GM23338 (cell line): Measurements from ENCODE around the gene THSD4. TPM values are rescaled to one million over a fixed set of nuclear protein-coding genes. Genes with fewer than 3 reads are reported as not detected.
A peak's percentile ranks its signal among the peaks of the same experiment; 100 is the strongest.

Experiments
- ATAC-seq: fragments of 200-7000 bp; cut with Tn5 transposase; 3 replicates; pipeline ENCODE4 v1.9.1; 2020
- DNase-seq: peaks from one replicate; pipeline ENCODE4 v3.0.0-alpha.2; 2015; ENCODE audit warnings: low spot score
- H2AFZ ChIP-seq: fragments of 200-600 bp; sonication (generic); 2 replicates; pipeline ENCODE4 v1.8.0; 2016; ENCODE audit warnings: antibody characterized with exemption, mild to moderate bottlenecking, moderate library complexity
- H3F3A ChIP-seq: fragments of 200-600 bp; sonication (generic); replicated peaks from 2 replicates; pipeline ENCODE4 v1.8.0; 2017; ENCODE audit warnings: antibody characterized with exemption, mixed run types, low read depth
- H3K27ac ChIP-seq: fragments of 200-600 bp; sonication (generic); 2 replicates; pipeline ENCODE4 v1.6.1; 2016; ENCODE audit warnings: low read depth
- H3K27me3 ChIP-seq: fragments of 200-600 bp; sonication (generic); 2 replicates; pipeline ENCODE4 v1.8.0; 2016; ENCODE audit warnings: mild to moderate bottlenecking, mixed run types, moderate library complexity; ENCODE audit not compliant: insufficient read depth
- H3K36me3 ChIP-seq: fragments of 200-600 bp; sonication (generic); 2 replicates; pipeline ENCODE4 v1.8.0; 2016; ENCODE audit warnings: mild to moderate bottlenecking; ENCODE audit not compliant: insufficient read depth
- H3K4me1 ChIP-seq: fragments of 200-600 bp; sonication (generic); 2 replicates; pipeline ENCODE4 v1.8.0; 2016; ENCODE audit warnings: mild to moderate bottlenecking, moderate library complexity; ENCODE audit not compliant: insufficient read depth
- H3K4me2 ChIP-seq: fragments of 200-600 bp; sonication (generic); 2 replicates; pipeline ENCODE4 v1.7.1; 2017; ENCODE audit warnings: mixed run types
- H3K4me3 ChIP-seq: fragments of 200-600 bp; sonication (generic); 2 replicates; pipeline ENCODE4 v1.6.1; 2016; ENCODE audit warnings: mixed run types
- H3K79me2 ChIP-seq: fragments of 200-600 bp; sonication (generic); replicated peaks from 2 replicates; pipeline ENCODE4 v1.8.0; 2017; ENCODE audit warnings: mild to moderate bottlenecking; ENCODE audit not compliant: insufficient read depth
- H3K9me2 ChIP-seq: fragments of 200-600 bp; sonication (generic); 2 replicates; pipeline ENCODE4 v1.8.0; 2017; ENCODE audit not compliant: insufficient read depth
- H4K20me1 ChIP-seq: fragments of 200-600 bp; sonication (generic); replicated peaks from 2 replicates; pipeline ENCODE4 v1.8.0; 2017; ENCODE audit warnings: mild to moderate bottlenecking; ENCODE audit not compliant: insufficient read depth
- H3K27ac Mint-ChIP-seq: 2 replicates; pipeline ENCODE4 v1.8.0; 2020; ENCODE audit warnings: inconsistent platforms, mild to moderate bottlenecking, moderate library complexity, mixed read lengths
- H3K27me3 Mint-ChIP-seq: 3 replicates; pipeline ENCODE4 v1.8.0; 2022; ENCODE audit warnings: low read depth, mild to moderate bottlenecking, moderate library complexity, mixed read lengths, inconsistent platforms; ENCODE audit not compliant: insufficient read depth, poor library complexity
- H3K36me3 Mint-ChIP-seq: 3 replicates; pipeline ENCODE4 v1.8.0; 2021; ENCODE audit warnings: low read depth, mild to moderate bottlenecking, inconsistent platforms, moderate library complexity, mixed read lengths
- H3K4me1 Mint-ChIP-seq: 3 replicates; pipeline ENCODE4 v1.8.0; 2020; ENCODE audit warnings: mild to moderate bottlenecking, inconsistent platforms, mixed read lengths
- H3K4me3 Mint-ChIP-seq: 3 replicates; pipeline ENCODE4 v1.8.0; 2021; ENCODE audit warnings: moderate library complexity, mild to moderate bottlenecking, inconsistent platforms, mixed read lengths
- H3K9me3 Mint-ChIP-seq: 3 replicates; pipeline ENCODE4 v1.8.0; 2020; ENCODE audit warnings: moderate library complexity, mild to moderate bottlenecking, inconsistent platforms, mixed read lengths
- CREB1 ChIP-seq: fragments of 250-450 bp; sonication (Bioruptor Pico); IDR thresholded peaks from 2 replicates; pipeline ENCODE4 v1.5.0; 2020; ENCODE audit warnings: low read depth, mild to moderate bottlenecking, moderate library complexity
- CTCF ChIP-seq, 2 experiments: fragments of 200-600 bp in 1 of 2; sonication (generic) in 1 of 2; conservative IDR thresholded peaks; 2 replicates each; pipeline versions ENCODE4 v1.5.1 to v1.6.1; 2016 to 2017; ENCODE audit warnings: antibody characterized with exemption in 2 of 2, low read depth in 2 of 2, mild to moderate bottlenecking in 2 of 2, moderate library complexity in 1 of 2
- ETS1 ChIP-seq: IDR thresholded peaks from 2 replicates; pipeline ENCODE4 v1.6.1; 2016; ENCODE audit warnings: antibody characterized with exemption
- EZH2 ChIP-seq: fragments of 200-600 bp; sonication (generic); IDR thresholded peaks from one replicate; pipeline ENCODE4 v1.8.0; 2017; ENCODE audit warnings: antibody characterized with exemption, mild to moderate bottlenecking, low read depth; ENCODE audit not compliant: unreplicated experiment
- EZH2phosphoT487 ChIP-seq: fragments of 200-600 bp; sonication (generic); IDR thresholded peaks from one replicate; pipeline ENCODE4 v1.8.1; 2018; ENCODE audit warnings: antibody characterized with exemption; ENCODE audit not compliant: unreplicated experiment
- JUNB ChIP-seq: IDR thresholded peaks from one replicate; pipeline ENCODE4 v1.6.1; 2016; ENCODE audit warnings: antibody characterized with exemption; ENCODE audit not compliant: unreplicated experiment
- NANOG ChIP-seq: IDR thresholded peaks from 2 replicates; pipeline ENCODE4 v1.6.1; 2016; ENCODE audit warnings: antibody characterized with exemption, borderline replicate concordance
- POLR2AphosphoS5 ChIP-seq: IDR thresholded peaks from 2 replicates; pipeline ENCODE4 v1.6.1; 2016; ENCODE audit warnings: antibody characterized with exemption, low read depth
- REST ChIP-seq: IDR thresholded peaks from one replicate; pipeline ENCODE4 v1.6.1; 2018; ENCODE audit warnings: antibody characterized with exemption; ENCODE audit not compliant: unreplicated experiment
- STAT1 ChIP-seq: IDR thresholded peaks from one replicate; pipeline ENCODE4 v1.6.1; 2016; ENCODE audit warnings: antibody characterized with exemption; ENCODE audit not compliant: unreplicated experiment
- ZNF114 ChIP-seq: fragments of 250-450 bp; sonication (Bioruptor Pico); IDR thresholded peaks from 2 replicates; pipeline ENCODE4 v1.5.0; 2020; ENCODE audit warnings: mild to moderate bottlenecking, moderate library complexity
- ZNF331 ChIP-seq: fragments of 250-450 bp; sonication (Bioruptor Pico); IDR thresholded peaks from 2 replicates; pipeline ENCODE4 v1.5.0; 2020; ENCODE audit warnings: low read depth, mild to moderate bottlenecking, moderate library complexity
- ZNF462 ChIP-seq: fragments of 250-450 bp; sonication (Bioruptor Pico); IDR thresholded peaks from 2 replicates; pipeline ENCODE4 v1.5.0; 2020; ENCODE audit warnings: mild to moderate bottlenecking, moderate library complexity
- polyA plus RNA-seq: library from polyadenylated mRNA; unstranded; fragments of >200 nt; fragmentation: Nextera tagmentation; extraction: Ambion mirVana; gene quantifications from 2 replicates; pipeline ENCODE4 v1.2.1, GENCODE V29; 2016
- total RNA-seq: library from RNA; depleted of rRNA; stranded (reverse); fragments of >200 nt; shearing (Covaris generic); gene quantifications from 2 replicates; pipeline ENCODE4 v1.2.3, GENCODE V29; 2014

THSD4 gene
- total and polyA plus RNA-seq, 2 experiments from 2014 or later, result 2.0 to 7.4 TPM

- Mint-ChIP-seq H3K4me3 (no peak overlapping the region), H3K4me1 (no peaks in the 10 kb centered on the region), H3K9me3 (peaks cover 20% of the 10 kb centered on the region), H3K27me3 (peaks cover 8% of the 10 kb centered on the region), H3K27ac (no peak overlapping the region), H3K36me3 (peaks cover 9% of the 10 kb centered on the region; the same call in 2 of the 3 replicates)
- no peak overlapping the region for H3K4me2 ChIP-seq
- H3F3A ChIP-seq, result no peaks in the 10 kb centered on the region
- no peak for TF ChIP-seq STAT1
- no peak for TF ChIP-seq CREB1 (CRISPR knock-in tag)
- TF ChIP-seq NANOG, result no peak
- no peak for TF ChIP-seq CTCF (conservative IDR thresholded peaks at IDR 0.05; ENCODE audit: low read depth in 2 of 2)
- no peak for TF ChIP-seq REST
- TF ChIP-seq EZH2, result no peak
- no peak for TF ChIP-seq ZNF462 (CRISPR knock-in tag)
- no peak for TF ChIP-seq ZNF114 (CRISPR knock-in tag)
- TF ChIP-seq POLR2AphosphoS5, result no peak
- TF ChIP-seq ETS1, result no peak
- TF ChIP-seq ZNF331 (CRISPR knock-in tag), result no peak
- TF ChIP-seq JUNB, result no peak
- no peak for TF ChIP-seq EZH2phosphoT487
- no peaks in the 10 kb centered on the region; the same call in 1 of the 2 replicates for H3K36me3 ChIP-seq
- ATAC-seq (no peak), DNase-seq (no peak)
- H3K4me3 ChIP-seq, result no peak overlapping the region
- H3K79me2 ChIP-seq, result no peaks in the 10 kb centered on the region
- H3K27ac ChIP-seq, result no peak overlapping the region
- H2AFZ ChIP-seq, result 0 out of 2 replicates have a peak overlapping the region, but pooled peaks have one; percentile 10
- H3K4me1 ChIP-seq, result no peaks in the 10 kb centered on the region
- H4K20me1 ChIP-seq, result no peaks in the 10 kb centered on the region
- H3K9me2 ChIP-seq, result no peaks in the 10 kb centered on the region
- peaks cover 14% of the 10 kb centered on the region for H3K27me3 ChIP-seq
Measured at GRCh38 chr15:71092056-71092600, 23.1 kb upstream of the THSD4 start.
